ENCODE data around the gene SH3GL2. TPM values are rescaled to one million over a fixed set of nuclear protein-coding genes. Genes with fewer than 3 reads are reported as not detected.

Gene SH3GL2
- total and polyA plus RNA-seq, 4 donors, result 0.06 to 0.08 TPM; not detected in 2

GRCh38 chr9:17631396-17631795 lies 52.5 kb downstream of the SH3GL2 start (continued):
- TF ChIP-seq CTCF (IDR thresholded peaks at IDR 0.05; ENCODE audit: low read depth, low read length, missing input control) (no peak), FOXA1 (IDR thresholded peaks at IDR 0.05) (no peak), JUND (IDR thresholded peaks at IDR 0.05) (no peak)

DNA sequence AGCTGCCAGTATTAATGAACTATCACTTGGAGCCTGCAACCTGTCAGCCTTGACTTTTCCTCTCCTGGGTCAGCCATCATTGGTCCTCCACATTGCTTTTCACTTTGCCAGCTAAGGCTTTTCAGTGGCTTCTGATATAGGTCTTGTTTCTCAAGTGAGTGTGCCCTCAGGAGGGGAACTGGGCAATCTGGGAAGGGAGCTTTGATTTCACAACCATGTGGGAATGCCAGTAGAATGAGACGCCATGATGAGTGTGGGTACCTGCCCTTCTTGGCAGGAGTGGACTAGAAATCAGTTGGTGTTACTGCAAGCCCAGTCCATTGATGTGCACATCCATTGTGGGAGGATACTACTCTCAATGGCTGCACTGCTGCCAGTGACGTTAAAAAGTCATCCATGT lies 54.1 kb downstream of the SH3GL2 start:
- WGBS, result 67% methylated on average over 2 of the region's 2 CpGs
- Histone ChIP-seq H3K27ac (ENCODE audit: low read depth in 1 of 2, low read length in 2 of 2) (no peak overlapping the region), H3K9me3 (ENCODE audit: control insufficient read depth in 4 of 4, low read length in 3 of 4) (no peaks in the 10 kb centered on the region), H3K36me3 (ENCODE audit: control insufficient read depth in 4 of 4, insufficient read depth in 3 of 4, low read depth in 1 of 4, low read length in 3 of 4) (no peaks in the 10 kb centered on the region), H3K4me3 (ENCODE audit: low read depth in 1 of 3, low read length in 3 of 3) (no peak overlapping the region), H3K4me1 (ENCODE audit: control insufficient read depth in 4 of 4, insufficient read depth in 4 of 4, low read length in 3 of 4) (peaks cover 2 to 18% (median 16%) of the 10 kb centered on the region in 4 donors), H3K27me3 (ENCODE audit: control insufficient read depth in 4 of 4, insufficient read depth in 4 of 4, low read length in 3 of 4) (no peaks in the 10 kb centered on the region), H3K9ac (ENCODE audit: low read depth in 1 of 2, low read length in 2 of 2) (no peak overlapping the region)
- TF ChIP-seq JUND (IDR thresholded peaks at IDR 0.05) (no peak), ATF3 (IDR thresholded peaks at IDR 0.05) (no peak), FOXA2 (IDR thresholded peaks at IDR 0.05) (no peak), SP1 (IDR thresholded peaks at IDR 0.05) (no peak), CTCF (IDR thresholded peaks at IDR 0.05; ENCODE audit: low read depth, low read length, missing input control) (no peak), YY1 (IDR thresholded peaks at IDR 0.05) (no peak), FOXA1 (IDR thresholded peaks at IDR 0.05) (no peak), RXRA (IDR thresholded peaks at IDR 0.05) (no peak), HNF4A (conservative IDR thresholded peaks at IDR 0.05) (no peak), GABPA (IDR thresholded peaks at IDR 0.05 in 1 of 2, conservative IDR thresholded peaks at IDR 0.05 in 1 of 2) (no peak), RAD21 (IDR thresholded peaks at IDR 0.05) (no peak), NR2F2 (IDR thresholded peaks at IDR 0.05) (no peak), HNF4G (IDR thresholded peaks at IDR 0.05) (no peak), ZBTB33 (IDR thresholded peaks at IDR 0.05) (no peak), EGR1 (IDR thresholded peaks at IDR 0.05; ENCODE audit: low read depth in 2 of 2) (no peak), TAF1 (conservative IDR thresholded peaks at IDR 0.05) (no peak)
- TF ChIP-seq, protein P1, sequence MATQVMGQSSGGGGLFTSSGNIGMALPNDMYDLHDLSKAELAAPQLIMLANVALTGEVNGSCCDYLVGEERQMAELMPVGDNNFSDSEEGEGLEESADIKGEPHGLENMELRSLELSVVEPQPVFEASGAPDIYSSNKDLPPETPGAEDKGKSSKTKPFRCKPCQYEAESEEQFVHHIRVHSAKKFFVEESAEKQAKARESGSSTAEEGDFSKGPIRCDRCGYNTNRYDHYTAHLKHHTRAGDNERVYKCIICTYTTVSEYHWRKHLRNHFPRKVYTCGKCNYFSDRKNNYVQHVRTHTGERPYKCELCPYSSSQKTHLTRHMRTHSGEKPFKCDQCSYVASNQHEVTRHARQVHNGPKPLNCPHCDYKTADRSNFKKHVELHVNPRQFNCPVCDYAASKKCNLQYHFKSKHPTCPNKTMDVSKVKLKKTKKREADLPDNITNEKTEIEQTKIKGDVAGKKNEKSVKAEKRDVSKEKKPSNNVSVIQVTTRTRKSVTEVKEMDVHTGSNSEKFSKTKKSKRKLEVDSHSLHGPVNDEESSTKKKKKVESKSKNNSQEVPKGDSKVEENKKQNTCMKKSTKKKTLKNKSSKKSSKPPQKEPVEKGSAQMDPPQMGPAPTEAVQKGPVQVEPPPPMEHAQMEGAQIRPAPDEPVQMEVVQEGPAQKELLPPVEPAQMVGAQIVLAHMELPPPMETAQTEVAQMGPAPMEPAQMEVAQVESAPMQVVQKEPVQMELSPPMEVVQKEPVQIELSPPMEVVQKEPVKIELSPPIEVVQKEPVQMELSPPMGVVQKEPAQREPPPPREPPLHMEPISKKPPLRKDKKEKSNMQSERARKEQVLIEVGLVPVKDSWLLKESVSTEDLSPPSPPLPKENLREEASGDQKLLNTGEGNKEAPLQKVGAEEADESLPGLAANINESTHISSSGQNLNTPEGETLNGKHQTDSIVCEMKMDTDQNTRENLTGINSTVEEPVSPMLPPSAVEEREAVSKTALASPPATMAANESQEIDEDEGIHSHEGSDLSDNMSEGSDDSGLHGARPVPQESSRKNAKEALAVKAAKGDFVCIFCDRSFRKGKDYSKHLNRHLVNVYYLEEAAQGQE (IDR thresholded peaks at IDR 0.05), result no peak
- TF ChIP-seq, protein P2, sequence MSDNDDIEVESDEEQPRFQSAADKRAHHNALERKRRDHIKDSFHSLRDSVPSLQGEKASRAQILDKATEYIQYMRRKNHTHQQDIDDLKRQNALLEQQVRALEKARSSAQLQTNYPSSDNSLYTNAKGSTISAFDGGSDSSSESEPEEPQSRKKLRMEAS (IDR thresholded peaks at IDR 0.05), result no peak
- no peak for DNase-seq (ENCODE audit: low spot score)

All from liver (tissue), 9 donors.